Activated gamma-delta T cell treated with anti-CD3 and anti-CD28 coated beads, Interleukin-2, amount 50 U/mL, for 16 hours (primary cell): ENCODE results near the gene TMC1.
"Not testable (repeated sequence)": the region's sequence is repeated elsewhere in the genome, so short reads cannot be mapped to it uniquely, and the experiment has no call there.

Source experiments
- DNase-seq: peaks from one replicate; pipeline ENCODE4 v3.0.0-alpha.2; 2020; ENCODE audit warnings: low read depth

Gene TMC1

GRCh38 chr9:72521416-72521815 is at the start of gene TMC1:
TSS of gene TMC1 (plus strand) at chr9:72521608. CDS start at chr9:72648649, 127,041 bp downstream.
- not testable (repeated sequence) for DNase-seq

DNA sequence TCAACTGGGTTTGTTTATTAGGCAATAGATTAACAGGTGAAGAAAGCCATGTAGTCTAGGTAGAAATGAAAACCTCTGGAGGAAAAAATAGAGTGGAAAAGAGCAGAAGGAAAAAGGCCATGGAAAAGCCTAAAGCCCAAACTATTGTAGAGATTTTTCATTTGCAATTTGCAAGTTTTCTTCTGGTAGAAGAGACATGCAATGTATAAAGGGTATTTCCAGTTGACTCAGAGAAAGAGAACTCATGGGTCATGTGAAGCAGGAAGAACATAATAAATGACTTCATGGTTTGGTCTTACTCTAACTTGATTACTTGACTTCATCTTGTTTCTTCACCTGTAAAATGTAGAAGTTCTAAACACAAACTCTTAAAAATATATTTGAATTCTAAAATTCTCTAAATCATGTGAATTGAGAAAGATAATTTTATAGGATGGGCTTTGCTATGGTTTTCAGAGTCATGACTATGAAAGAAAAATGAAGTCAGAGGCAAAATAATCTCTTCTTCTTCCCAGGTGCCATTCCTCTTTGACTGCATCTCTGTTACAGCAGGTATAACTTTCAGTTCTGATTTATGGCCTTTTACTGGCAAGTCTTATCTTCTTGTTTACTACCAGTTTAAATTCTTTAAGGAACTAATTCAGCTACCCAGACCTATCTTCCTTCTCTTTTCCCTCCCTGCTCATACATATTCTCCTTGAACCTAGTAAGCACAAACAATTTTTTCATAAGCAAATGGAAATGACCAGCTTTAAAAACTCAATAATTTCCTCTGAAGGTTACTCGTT is 47.7 kb upstream of the TMC1 start:
- DNase-seq = no peak

- DNase-seq = no peak
Observed at GRCh38 chr9:72474676-72475075, 46.7 kb upstream of the TMC1 start.

GRCh38 chr9:72476100-72476499 is 45.3 kb upstream of the TMC1 start:
- no peak for DNase-seq

GRCh38 chr9:72476617-72477437 is 44.6 kb upstream of the TMC1 start:
- DNase-seq = no peak

GRCh38 chr9:72477930-72478518 is 43.4 kb upstream of the TMC1 start:
- DNase-seq = no peak

DNA sequence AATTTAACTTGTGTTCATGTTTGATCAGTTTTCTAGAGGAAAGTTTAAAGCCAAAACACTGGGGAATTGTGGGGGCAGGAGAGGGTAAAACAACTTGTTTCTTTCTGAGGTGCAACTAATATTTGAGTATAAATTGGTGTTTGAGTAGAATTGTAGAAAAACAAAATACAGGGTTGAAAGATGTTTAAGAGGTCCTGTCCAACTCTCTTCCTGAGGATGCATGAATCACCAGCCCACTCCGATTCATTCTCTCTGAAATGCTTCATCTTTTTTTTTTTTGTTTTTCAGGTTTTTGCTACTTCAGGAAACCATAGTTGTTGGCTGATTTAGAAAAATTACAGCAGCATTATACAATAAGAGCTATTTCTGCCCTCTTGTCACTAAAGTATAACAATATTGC is 42.4 kb upstream of the TMC1 start:
- DNase-seq = no peak

DNA sequence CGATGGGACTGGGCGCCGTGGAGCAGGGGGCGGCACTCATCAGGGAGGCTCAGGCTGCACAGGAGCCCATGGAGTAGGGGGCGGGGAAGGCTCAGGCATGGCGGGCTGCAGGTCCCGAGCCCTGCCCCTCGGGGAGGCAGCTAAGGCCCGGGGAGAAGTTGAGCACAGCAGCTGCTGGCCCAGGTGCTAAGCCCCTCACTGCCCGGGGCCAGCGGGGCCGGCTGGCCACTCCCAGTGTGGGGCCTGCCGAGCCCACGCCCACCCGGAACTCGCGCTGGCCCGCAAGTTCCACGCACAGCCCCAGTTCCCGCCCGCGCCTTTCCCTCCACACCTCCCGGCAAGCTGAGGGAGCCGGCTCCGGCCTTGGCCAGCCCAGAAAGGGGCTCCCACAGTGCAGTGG is 41.1 kb upstream of the TMC1 start:
- not testable (repeated sequence) for DNase-seq

DNA sequence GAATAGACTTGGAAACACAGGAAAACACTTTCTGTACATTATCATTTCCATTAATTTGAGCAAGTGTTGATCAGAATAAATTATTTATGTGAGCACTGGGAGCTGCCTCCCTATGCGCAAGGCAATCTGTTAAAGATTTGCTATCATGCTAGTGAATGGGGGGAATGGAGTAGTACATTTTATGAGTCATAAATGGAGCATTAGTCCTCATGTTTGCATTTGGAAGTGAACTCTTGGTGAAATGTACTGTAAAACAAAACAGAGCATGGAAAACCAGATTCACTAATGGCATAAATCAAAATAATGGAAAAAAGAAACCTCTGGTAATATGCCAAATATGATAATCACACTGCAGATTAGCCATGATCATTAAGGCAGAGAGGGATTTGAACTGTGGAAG is 40.5 kb upstream of the TMC1 start:
- DNase-seq = no peak

DNA sequence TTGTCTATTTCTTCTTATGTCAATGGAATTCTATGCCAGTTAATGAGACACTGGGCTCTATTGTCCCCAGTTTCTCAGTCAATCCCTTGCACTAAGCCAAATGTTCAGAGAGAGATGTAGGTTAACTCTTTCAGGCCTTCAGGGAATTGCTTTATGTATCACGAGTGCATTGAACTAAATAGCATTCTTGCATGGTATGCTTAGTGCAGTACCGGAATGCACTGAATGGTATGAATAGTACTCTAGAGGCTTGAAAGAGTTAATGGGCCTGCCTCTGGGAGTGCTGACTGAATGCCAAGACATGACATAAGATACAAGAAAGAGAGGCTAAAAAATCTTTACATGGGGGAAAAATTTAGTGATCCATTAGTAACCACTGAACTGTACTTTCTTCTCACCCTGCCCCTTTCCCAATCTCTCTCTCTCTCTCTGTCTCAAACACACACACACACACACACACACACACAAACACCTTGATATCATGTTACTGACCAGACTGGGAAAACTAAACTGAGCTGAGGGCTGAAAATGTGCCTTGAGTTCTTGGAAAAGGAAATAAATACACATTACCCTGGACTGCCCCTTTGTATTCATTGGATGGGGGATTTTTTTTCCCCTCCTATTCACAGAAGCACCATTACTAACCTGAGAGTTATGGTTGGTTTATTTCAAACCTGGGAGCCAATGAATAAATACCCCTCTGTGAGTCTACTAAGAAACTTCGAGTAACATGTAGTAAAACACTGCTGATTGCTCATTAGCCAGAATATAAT is 35.4 kb upstream of the TMC1 start:
- DNase-seq = no peak

DNA sequence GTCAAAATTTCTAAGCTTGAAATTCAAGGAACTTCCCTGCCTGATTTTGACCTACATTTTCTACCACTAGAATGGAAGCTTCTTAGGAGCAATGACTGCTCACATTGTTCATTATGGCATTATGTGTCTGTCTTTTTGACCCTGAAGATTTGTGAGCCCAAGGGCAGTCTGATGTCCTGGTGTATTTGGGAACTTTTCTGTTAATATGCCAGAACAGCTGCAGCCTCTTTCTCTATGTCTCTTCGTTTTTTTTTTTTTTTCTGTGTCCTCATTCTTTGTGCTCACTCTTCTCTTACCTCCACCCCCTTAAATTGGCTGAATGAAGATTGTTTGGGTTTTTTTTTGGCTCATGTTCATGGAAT is 34.8 kb upstream of the TMC1 start:
- no peak for DNase-seq

- DNase-seq = not testable (repeated sequence)
Observed at GRCh38 chr9:72487665-72488064, 33.7 kb upstream of the TMC1 start.

DNA sequence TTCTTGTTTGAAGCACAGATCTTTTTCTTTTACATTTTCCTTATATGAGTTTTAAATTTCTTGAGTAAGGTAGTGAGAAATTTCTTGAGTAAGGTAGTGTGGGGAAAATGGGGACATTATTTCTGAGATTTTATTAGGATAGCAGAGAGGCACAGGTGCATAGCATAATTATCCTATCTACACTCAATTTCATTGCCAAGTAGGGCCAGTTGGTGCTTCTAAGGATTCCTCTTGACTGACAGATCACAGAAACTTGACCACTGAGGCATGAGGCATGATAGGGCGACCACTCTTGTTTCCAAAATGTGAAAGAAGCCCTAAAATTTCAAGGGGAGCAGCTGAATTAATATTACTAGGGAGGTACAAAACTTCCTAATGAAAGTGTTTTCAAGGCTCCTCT is 31.4 kb upstream of the TMC1 start:
- DNase-seq = no peak

DNA sequence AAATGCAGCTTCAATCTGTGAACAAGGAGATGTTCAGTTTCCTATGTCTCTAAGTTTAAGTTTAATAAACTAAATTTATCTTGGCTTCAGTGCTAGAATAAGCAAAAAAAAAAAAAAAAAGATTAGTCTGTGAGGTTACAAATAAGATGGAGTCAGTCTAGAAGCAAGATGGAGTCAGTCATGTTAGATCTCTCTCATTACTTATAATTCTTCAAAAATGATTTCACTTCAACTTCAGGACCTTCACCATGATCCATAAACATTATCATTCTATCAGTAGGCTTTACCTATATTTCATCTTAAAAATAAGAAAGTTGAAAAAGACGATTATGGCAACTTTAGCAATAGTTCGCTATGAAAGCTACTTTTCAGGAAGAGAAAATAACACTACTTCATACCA is 30.2 kb upstream of the TMC1 start:
- no peak for DNase-seq

DNA sequence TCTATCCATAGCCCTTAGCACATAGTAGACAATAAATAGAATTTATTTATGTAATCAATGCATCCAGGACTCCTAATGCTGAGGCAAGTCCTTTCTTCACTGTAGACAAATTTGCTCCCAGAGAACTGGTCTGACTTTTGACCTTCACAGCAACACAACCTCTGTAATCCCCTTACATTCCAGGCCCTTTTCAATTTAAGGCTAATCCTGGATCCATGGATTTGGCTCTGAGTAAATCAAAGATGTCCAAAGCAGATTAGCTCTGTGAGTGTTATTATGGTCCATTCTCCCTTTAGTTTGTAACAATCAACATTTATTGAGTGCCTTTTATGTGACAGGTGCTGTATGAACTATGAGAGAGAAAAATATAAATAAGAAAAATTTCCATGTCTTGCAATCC is 27.4 kb upstream of the TMC1 start:
- DNase-seq = no peak

DNA sequence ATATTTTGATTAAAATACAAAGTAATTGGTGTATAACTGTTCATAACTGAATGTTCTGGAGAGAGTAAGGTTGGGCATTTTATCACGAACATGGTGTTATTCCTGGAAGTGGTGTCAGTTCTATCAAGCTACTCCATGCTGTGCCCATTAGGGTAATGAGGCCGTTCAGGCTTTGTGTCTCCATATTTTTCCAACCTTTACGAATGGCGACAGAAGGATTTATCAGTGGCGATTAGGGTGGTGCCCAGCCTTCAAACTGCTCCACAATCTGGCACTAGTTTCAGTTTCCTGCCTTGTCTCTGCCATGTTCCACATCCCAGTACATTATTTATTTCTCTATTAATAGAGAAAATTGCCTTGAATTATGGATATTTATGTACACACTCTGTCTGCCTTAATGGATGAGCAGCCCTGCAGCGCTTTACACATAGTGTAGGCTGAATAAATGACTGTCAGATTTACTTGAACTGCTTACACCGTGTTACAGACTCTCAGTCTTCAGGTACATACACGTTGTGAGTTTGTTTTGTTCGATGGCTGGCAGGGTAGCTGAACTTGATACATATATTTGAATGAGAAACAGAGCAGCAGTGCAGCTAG is 23.9 kb upstream of the TMC1 start:
- DNase-seq = no peak

- DNase-seq = no peak
Observed at GRCh38 chr9:72506615-72507014, 14.8 kb upstream of the TMC1 start.

DNA sequence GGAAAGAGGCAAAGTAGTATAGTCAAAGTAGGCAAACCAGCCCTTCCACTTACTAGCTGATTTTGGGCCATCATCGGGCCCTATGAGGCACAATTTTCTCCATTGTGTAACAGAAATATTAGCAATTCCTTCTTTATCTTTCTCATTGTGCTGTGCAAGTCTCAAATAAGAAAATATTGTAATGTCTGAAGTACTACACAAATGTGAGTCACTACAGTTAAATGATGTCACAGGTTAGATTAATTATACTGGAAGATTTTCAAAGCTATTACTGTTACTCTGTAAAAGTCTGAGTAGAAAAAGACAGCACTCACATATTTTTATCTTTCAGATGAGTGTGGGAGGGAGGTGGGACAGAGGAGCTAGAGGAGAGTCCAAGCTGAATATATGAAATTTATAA is 12.4 kb upstream of the TMC1 start:
- no peak for DNase-seq

DNA sequence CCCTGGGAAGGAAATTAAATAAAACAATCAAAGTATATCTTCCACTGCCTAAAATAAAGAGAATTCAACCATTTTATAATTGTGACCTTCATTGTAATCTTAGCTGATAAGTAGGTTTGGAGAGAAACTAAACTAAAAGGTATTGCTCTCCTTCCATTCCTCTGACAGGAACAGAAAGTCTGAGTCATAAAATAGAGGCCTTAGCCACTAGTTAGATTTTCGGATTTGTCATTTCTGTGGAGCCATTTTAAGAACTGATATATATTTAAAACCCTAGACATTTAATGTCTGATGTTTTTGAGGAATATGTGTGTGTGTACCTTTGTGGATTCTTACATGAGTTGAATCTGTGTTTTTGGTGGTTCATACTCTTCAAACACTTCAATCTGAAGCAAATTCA is 11.8 kb upstream of the TMC1 start:
- no peak for DNase-seq

DNA sequence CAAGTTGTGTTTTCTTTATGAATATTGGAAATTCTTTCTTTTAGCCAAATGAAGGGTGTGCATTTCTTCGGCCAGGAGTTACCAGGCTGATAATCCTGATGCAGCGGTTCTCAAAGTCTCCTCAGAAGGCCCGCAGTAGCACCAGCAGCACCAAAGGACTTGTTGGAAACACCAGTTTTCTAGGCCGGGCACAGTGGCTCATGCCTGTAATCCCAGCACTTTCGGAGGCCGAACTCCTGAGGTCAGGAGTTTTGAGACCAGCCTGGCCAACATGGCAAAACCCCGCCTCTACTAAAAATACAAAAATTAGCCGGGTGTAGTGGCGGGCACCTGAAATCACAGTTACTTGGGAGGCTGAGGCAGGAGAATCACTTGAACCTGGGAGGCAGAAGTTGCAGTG is 397 bp upstream of the TMC1 start:
- not testable (repeated sequence) for DNase-seq

GRCh38 chr9:72524820-72525540 is 3.6 kb downstream of the TMC1 start:
- peak; percentile 4 for DNase-seq
